ENCODE results near the gene C4orf17. TPM values are rescaled to one million over a fixed set of nuclear protein-coding genes. Genes with fewer than 3 reads are reported as not detected.

C4orf17 gene
- total RNA-seq, 4 donors from 2014 or later = not detected

GRCh38 chr4:99578714-99579113, 67.9 kb downstream of the C4orf17 start:
- Histone ChIP-seq H3K27me3 (no peaks in the 10 kb centered on the region), H3K9me3 (no peaks in the 10 kb centered on the region), H3K36me3 (no peaks in the 10 kb centered on the region), H3K27ac (no peak overlapping the region), H3K4me1 (peaks cover 3 to 6% of the 10 kb centered on the region in 2 donors), H3K4me3 (no peak overlapping the region)
- ATAC-seq = no peak
- TF ChIP-seq POLR2A (IDR thresholded peaks at IDR 0.05) = no peak
- TF ChIP-seq CTCF (IDR thresholded peaks at IDR 0.05 in 4 of 5, conservative IDR thresholded peaks at IDR 0.05 in 1 of 5) = no peak
- DNase-seq = no peak
- in situ Hi-C loops (cut with MboI; ENCODE audit: low sequenced_read_pairs in 4 of 4) (no loop called here), intact Hi-C loops (cut with DNase I; ENCODE audit: low total_unique reads) (no loop called here)

- Histone ChIP-seq H3K9me3 (no peaks in the 10 kb centered on the region), H3K27ac (no peak overlapping the region), H3K27me3 (no peaks in the 10 kb centered on the region), H3K36me3 (no peaks in the 10 kb centered on the region), H3K4me3 (no peak overlapping the region), H3K4me1 (peaks cover 8 to 19% of the 10 kb centered on the region in 2 donors)
- no peak for DNase-seq
- intact Hi-C loops (cut with DNase I; ENCODE audit: low total_unique reads) (no loop called here), in situ Hi-C loops (cut with MboI; ENCODE audit: low sequenced_read_pairs in 4 of 4) (no loop called here)
- ATAC-seq = no peak
- no peak for TF ChIP-seq POLR2A (IDR thresholded peaks at IDR 0.05)
- TF ChIP-seq CTCF (IDR thresholded peaks at IDR 0.05 in 4 of 5, conservative IDR thresholded peaks at IDR 0.05 in 1 of 5) = no peak
These were observed 74.7 kb downstream of the C4orf17 start for GRCh38 chr4:99585516-99585915.

GRCh38 chr4:99586322-99586721, 75.5 kb downstream of the C4orf17 start:
- H3K27ac ChIP-seq = no peak overlapping the region
- ATAC-seq (no peak), DNase-seq (no peak)

GRCh38 chr4:99586797-99587196, 76.0 kb downstream of the C4orf17 start:
- no peaks in the 10 kb centered on the region for H3K9me3 ChIP-seq
- no peaks in the 10 kb centered on the region for H3K27me3 ChIP-seq
- H3K36me3 ChIP-seq = no peaks in the 10 kb centered on the region
- H3K4me1 ChIP-seq = peaks cover 8 to 19% of the 10 kb centered on the region in 2 donors
- DNase-seq (no peak), ATAC-seq (no peak)
- no peak overlapping the region for H3K4me3 ChIP-seq
- no peak overlapping the region for H3K27ac ChIP-seq
- intact Hi-C loops (cut with DNase I; ENCODE audit: low total_unique reads) (no loop called here), in situ Hi-C loops (cut with MboI; ENCODE audit: low sequenced_read_pairs in 4 of 4) (no loop called here)
- TF ChIP-seq POLR2A (IDR thresholded peaks at IDR 0.05) = no peak
- TF ChIP-seq CTCF (IDR thresholded peaks at IDR 0.05 in 4 of 5, conservative IDR thresholded peaks at IDR 0.05 in 1 of 5) = no peak

More at GRCh38 chr4:99586322-99586721, 75.5 kb downstream of the C4orf17 start:
- H3K36me3 ChIP-seq = no peaks in the 10 kb centered on the region
- intact Hi-C loops (cut with DNase I; ENCODE audit: low total_unique reads) (no loop called here), in situ Hi-C loops (cut with MboI; ENCODE audit: low sequenced_read_pairs in 4 of 4) (no loop called here)
- H3K27me3 ChIP-seq = no peaks in the 10 kb centered on the region
- H3K4me3 ChIP-seq = no peak overlapping the region
- peaks cover 8 to 19% of the 10 kb centered on the region in 2 donors for H3K4me1 ChIP-seq
- TF ChIP-seq POLR2A (IDR thresholded peaks at IDR 0.05) (no peak), CTCF (IDR thresholded peaks at IDR 0.05 in 4 of 5, conservative IDR thresholded peaks at IDR 0.05 in 1 of 5) (no peak)
- H3K9me3 ChIP-seq = no peaks in the 10 kb centered on the region

- Histone ChIP-seq H3K9me3 (no peaks in the 10 kb centered on the region), H3K36me3 (no peaks in the 10 kb centered on the region), H3K27me3 (no peaks in the 10 kb centered on the region), H3K27ac (no peak overlapping the region), H3K4me3 (no peak overlapping the region), H3K4me1 (peaks cover 8 to 19% of the 10 kb centered on the region in 2 donors)
- ATAC-seq (no peak), DNase-seq (no peak)
- in situ Hi-C loops (cut with MboI; ENCODE audit: low sequenced_read_pairs in 4 of 4) (no loop called here), intact Hi-C loops (cut with DNase I; ENCODE audit: low total_unique reads) (no loop called here)
- no peak for TF ChIP-seq POLR2A (IDR thresholded peaks at IDR 0.05)
- no peak for TF ChIP-seq CTCF (IDR thresholded peaks at IDR 0.05 in 4 of 5, conservative IDR thresholded peaks at IDR 0.05 in 1 of 5)
These were observed 76.5 kb downstream of the C4orf17 start for GRCh38 chr4:99587309-99587708.
